Measurements from ENCODE around the gene ZFP91. TPM values are rescaled to one million over a fixed set of nuclear protein-coding genes. Genes with fewer than 3 reads are reported as not detected.
A peak's percentile ranks its signal among the peaks of the same experiment; 100 is the strongest.

ZFP91 gene
- polyA plus RNA-seq, 2 of the 4 experiments (the other 2 are of a cell fraction): 48.5 to 66.9 TPM

DNA sequence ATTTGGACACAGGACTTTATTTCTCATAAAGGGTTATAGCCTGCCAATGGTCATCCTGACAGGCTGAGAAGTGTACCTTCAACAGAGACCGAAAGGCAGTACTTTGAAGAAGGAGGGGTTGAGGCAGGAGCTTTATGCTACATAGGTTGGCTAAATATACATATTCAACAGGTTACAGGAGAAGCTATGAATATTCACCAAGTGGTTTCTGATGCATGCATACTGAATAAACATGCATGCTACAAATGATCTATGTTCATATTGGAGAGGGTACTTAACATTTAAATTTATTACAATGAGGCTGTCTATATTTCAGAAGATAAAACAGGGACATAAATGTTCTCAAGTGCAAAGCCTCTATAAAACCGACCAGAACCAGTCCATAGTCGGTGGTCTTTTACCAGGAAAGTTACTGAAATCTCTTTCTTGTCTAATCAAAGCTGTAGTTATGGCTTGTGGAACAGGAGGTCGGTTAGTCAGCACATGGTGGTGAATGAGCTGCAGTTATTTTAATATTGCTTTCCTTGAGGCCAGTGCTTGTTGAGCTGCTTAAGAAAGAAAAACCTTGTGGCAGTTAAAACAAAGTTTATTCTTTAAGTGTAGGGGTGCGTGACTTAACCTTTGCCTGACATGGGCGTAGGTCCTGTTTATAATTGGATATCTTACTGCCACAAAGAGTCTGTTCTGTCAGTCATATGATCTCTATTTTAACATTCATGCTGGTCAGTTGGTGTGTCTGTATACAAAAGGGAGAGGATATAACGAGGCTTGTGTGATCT lies 63.1 kb downstream of the ZFP91 start:
- ATAC-seq (no peak), DNase-seq (ENCODE audit: low read depth in 1 of 2, low spot score in 1 of 2) (no peak), FAIRE-seq (no peak)
- POLR2A ChIA-PET: no interaction called here
- no peak overlapping the region for H3K4me3 ChIP-seq
- 3% methylated on average over 7 of the region's 7 CpGs for WGBS (ENCODE audit: missing lambda C conversion rate)
- CTCF ChIA-PET: interaction anchor here (0.8 to 1.3 kb wide), 3 partner anchors 11 to 517 kb away, joined by 3 to 6 read pairs (median 3); no protein-coding TSS in a partner anchor
- TF ChIP-seq TP53 (CRISPR knock-in tag; IDR thresholded peaks at IDR 0.05) (no peak), POLR2A (IDR thresholded peaks at IDR 0.05; ENCODE audit: low read length) (no peak), HDAC2 (IDR thresholded peaks at IDR 0.05) (no peak), RCOR1 (IDR thresholded peaks at IDR 0.05; ENCODE audit: low read depth, low read length) (no peak), KDM5A (IDR thresholded peaks at IDR 0.05) (no peak), ESRRA (IDR thresholded peaks at IDR 0.05; ENCODE audit: borderline replicate concordance, low read length) (no peak)
- H3K9me3 ChIP-seq: peaks cover 13% of the 10 kb centered on the region; the same call in 1 of the 3 replicates
- no peak overlapping the region for H3K27ac ChIP-seq
- H3K4me1 ChIP-seq: no peaks in the 10 kb centered on the region
- H3K4me2 ChIP-seq: no peak overlapping the region

- Histone ChIP-seq H3K4me3 (no peak overlapping the region), H3K4me1 (no peaks in the 10 kb centered on the region), H3K9me3 (peaks cover 13% of the 10 kb centered on the region; the same call in 1 of the 3 replicates), H3K27ac (no peak overlapping the region), H3K4me2 (no peak overlapping the region)
- TF ChIP-seq EHF (CRISPR knock-in tag; IDR thresholded peaks at IDR 0.05): no peak
- TF ChIP-seq ZSCAN20 (CRISPR knock-in tag; IDR thresholded peaks at IDR 0.05): no peak
- no peak for TF ChIP-seq HOXB5 (CRISPR knock-in tag; IDR thresholded peaks at IDR 0.05)
- TF ChIP-seq ZFP36 (IDR thresholded peaks at IDR 0.05; ENCODE audit: borderline replicate concordance, partially characterized antibody): peak; percentile 69
- TF ChIP-seq ZC3H11A (IDR thresholded peaks at IDR 0.05): no peak
- TF ChIP-seq JUNB (IDR thresholded peaks at IDR 0.05): no peak
- FAIRE-seq: no peak
- no peak for ATAC-seq
- ChIA-PET POLR2A (no interaction called here), CTCF (interaction anchor here (0.8 kb wide), 1 partner anchor 17 kb away, joined by 3 read pairs; no protein-coding TSS in a partner anchor)
- no peak for DNase-seq (ENCODE audit: low read depth in 1 of 2, low spot score in 1 of 2)
Observed at GRCh38 chr11:58645854-58646253, 67.0 kb downstream of the ZFP91 start.

DNA sequence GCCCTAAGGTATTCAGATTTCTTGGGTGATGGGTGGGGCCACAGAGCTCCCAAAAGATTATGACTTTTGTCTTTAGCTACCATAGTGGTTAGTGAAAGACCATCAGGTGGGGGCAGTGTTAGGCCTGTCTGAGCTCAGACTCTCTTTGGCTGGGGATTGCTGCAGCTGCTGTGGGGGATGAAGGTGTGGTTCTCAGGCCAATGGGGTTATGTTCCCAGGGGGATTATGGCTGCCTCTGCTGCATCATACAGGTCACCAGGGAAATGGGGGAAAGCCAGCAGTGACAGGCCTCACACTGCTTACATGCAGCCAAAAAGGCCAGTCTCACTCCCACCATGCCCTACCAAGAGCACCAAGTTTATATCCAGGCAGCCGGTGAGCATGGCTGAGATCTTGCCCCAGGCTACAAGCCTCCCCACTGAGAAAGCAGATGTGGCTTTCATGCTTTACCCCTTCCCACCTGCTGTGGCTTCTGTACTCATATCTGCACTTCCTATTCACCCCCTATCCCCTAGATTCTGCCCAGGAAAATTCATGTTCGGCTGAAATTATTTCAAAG lies 68.4 kb downstream of the ZFP91 start:
- TF ChIP-seq CEBPB (IDR thresholded peaks at IDR 0.05) (no peak), BCL3 (IDR thresholded peaks at IDR 0.05) (no peak), KDM1A (IDR thresholded peaks at IDR 0.05; ENCODE audit: low read depth) (no peak), HOXB5 (CRISPR knock-in tag; IDR thresholded peaks at IDR 0.05) (no peak), FOSB (CRISPR knock-in tag; IDR thresholded peaks at IDR 0.05) (no peak), EP300 (IDR thresholded peaks at IDR 0.05) (no peak), SMC3 (IDR thresholded peaks at IDR 0.05) (no peak), ZFP36 (IDR thresholded peaks at IDR 0.05; ENCODE audit: borderline replicate concordance, partially characterized antibody) (no peak), POLR2AphosphoS2 (conservative IDR thresholded peaks at IDR 0.05; ENCODE audit: low read length) (no peak), SREBF2 (IDR thresholded peaks at IDR 0.05) (no peak), NR3C1 (IDR thresholded peaks at IDR 0.05) (no peak), CBX2 (IDR thresholded peaks at IDR 0.05; ENCODE audit: borderline replicate concordance, low read depth) (no peak), RAD21 (conservative IDR thresholded peaks at IDR 0.05 in 1 of 2, IDR thresholded peaks at IDR 0.05 in 1 of 2) (no peak), NFE2L2 (conservative IDR thresholded peaks at IDR 0.05; ENCODE audit: low read length) (no peak), ZNF302 (CRISPR knock-in tag; IDR thresholded peaks at IDR 0.05) (no peak)
- TF ChIP-seq, protein P1, sequence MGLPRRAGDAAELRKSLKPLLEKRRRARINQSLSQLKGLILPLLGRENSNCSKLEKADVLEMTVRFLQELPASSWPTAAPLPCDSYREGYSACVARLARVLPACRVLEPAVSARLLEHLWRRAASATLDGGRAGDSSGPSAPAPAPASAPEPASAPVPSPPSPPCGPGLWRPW (IDR thresholded peaks at IDR 0.05): no peak
- ChIA-PET POLR2A (no interaction called here), CTCF (interaction anchor here (1.3 kb wide), 1 partner anchor 411 kb away, joined by 5 read pairs; no protein-coding TSS in a partner anchor)
- 27% methylated on average over 2 of the region's 2 CpGs for WGBS (ENCODE audit: missing lambda C conversion rate)
- Histone ChIP-seq H3K27ac (no peak overlapping the region), H3K4me1 (no peaks in the 10 kb centered on the region), H3K4me3 (no peak overlapping the region), H3K4me2 (no peak overlapping the region), H3K9me3 (peaks cover 13% of the 10 kb centered on the region; the same call in 1 of the 3 replicates)
- FAIRE-seq (no peak), ATAC-seq (no peak), DNase-seq (ENCODE audit: low read depth in 1 of 2, low spot score in 1 of 2) (no peak)
